HepG2 (cell line): ENCODE measurements around the gene MIDN. TPM values are rescaled to one million over a fixed set of nuclear protein-coding genes. Genes with fewer than 3 reads are reported as not detected.

Source experiments
- ATAC-seq: fragments of 200-7000 bp; cut with Tn5 transposase; 3 replicates; pipeline ENCODE4 v1.9.1; 2020; ENCODE audit warnings: mild to moderate bottlenecking, moderate library complexity
- BruUV-seq: library from RNA; stranded (reverse); fragments of 400-500 nt; replicated peaks from 2 replicates; lab custom pipeline; 2021; lab: Mats Ljungman, UMichigan
- CTCF ChIA-PET: fragments of 300-600 bp; formaldehyde crosslinking; extraction: SDS; loops from one replicate; lab custom pipeline; 2021; ENCODE audit warnings: low total read pairs, inconsistent platforms, low intra/inter-chr PET ratio; lab: Yijun Ruan, JAX
- POLR2A ChIA-PET: fragments of 350-600 bp; sonication (Branson Sonifier 250); formaldehyde crosslinking; loops from one replicate; lab custom pipeline; 2020; ENCODE audit warnings: antibody characterized with exemption, inconsistent platforms; lab: Yijun Ruan, JAX
- DNase-seq: peaks from one replicate; pipeline ENCODE4 v3.0.0-alpha.2; 2015; ENCODE audit warnings: low spot score
- FAIRE-seq: peaks from 3 replicates; lab custom pipeline; 2011; peaks lifted over from hg19 to GRCh38; lab: Jason Lieb, UNC
- H2AFZ ChIP-seq: one replicate; pipeline ENCODE4 v1.6.1; 2011; ENCODE audit warnings: low read length, inconsistent platforms
- H3K27ac ChIP-seq: fragments of 300-600 bp; 3 replicates; pipeline ENCODE4 v1.8.0; 2011; ENCODE audit warnings: mixed run types, mild to moderate bottlenecking, mixed read lengths, low read length, inconsistent platforms; ENCODE audit not compliant: insufficient read depth; ENCODE audit errors: extremely low read length
- H3K27me3 ChIP-seq, 2 experiments: fragments of 200-600 bp in 1 of 2; 2 replicates in 1 of 2; 3 replicates in 1 of 2; pipeline versions ENCODE4 v1.6.0 to v1.8.0; 2011; ENCODE audit warnings: low read length in 2 of 2, mild to moderate bottlenecking in 2 of 2, moderate library complexity in 2 of 2, inconsistent platforms in 1 of 2; ENCODE audit not compliant: insufficient read depth in 2 of 2, control insufficient read depth in 1 of 2
- H3K36me3 ChIP-seq, 2 experiments: fragments of 200-600 bp in 1 of 2; replicated peaks in 1 of 2; 2 replicates in 1 of 2; 3 replicates in 1 of 2; pipeline versions ENCODE4 v1.5.1 to v1.8.0; 2011; ENCODE audit warnings: low read length in 2 of 2, inconsistent platforms in 1 of 2; ENCODE audit not compliant: insufficient read depth in 2 of 2, control insufficient read depth in 1 of 2
- H3K4me1 ChIP-seq: 2 replicates; pipeline ENCODE4 v1.5.1; 2012; ENCODE audit warnings: low read length, inconsistent platforms; ENCODE audit not compliant: insufficient read depth
- H3K4me2 ChIP-seq: 2 replicates; pipeline ENCODE4 v1.6.0; 2011; ENCODE audit warnings: low read depth, low read length, inconsistent platforms
- H3K4me3 ChIP-seq, 3 experiments: fragments of 200-600 bp in 1 of 3; sonication (generic), shearing (Covaris generic) in 1 of 3; replicated peaks in 1 of 3; 2 replicates each; pipeline ENCODE4 v1.5.1; 2011 to 2016; ENCODE audit warnings: low read length in 3 of 3, inconsistent platforms in 2 of 3, low read depth in 2 of 3, mild to moderate bottlenecking in 2 of 3, control low read depth in 1 of 3, mixed read lengths in 1 of 3; ENCODE audit not compliant: insufficient read depth in 1 of 3
- H3K79me2 ChIP-seq: one replicate; pipeline ENCODE4 v1.6.1; 2011; ENCODE audit warnings: low read length, inconsistent platforms; ENCODE audit not compliant: insufficient read depth
- H3K9ac ChIP-seq: 2 replicates; pipeline ENCODE4 v1.6.0; 2011; ENCODE audit warnings: mild to moderate bottlenecking, low read depth, low read length, inconsistent platforms; ENCODE audit not compliant: insufficient read depth
- H3K9me3 ChIP-seq: 2 replicates; pipeline ENCODE4 v1.5.1; 2012; ENCODE audit warnings: mild to moderate bottlenecking, low read length
- H4K20me1 ChIP-seq: 2 replicates; pipeline ENCODE4 v1.6.0; 2011; ENCODE audit warnings: inconsistent platforms, mild to moderate bottlenecking, low read length, moderate library complexity; ENCODE audit not compliant: insufficient read depth
- FOXM1 ChIP-seq: sonication (generic); formaldehyde crosslinking; IDR thresholded peaks from 2 replicates; pipeline ENCODE4 v1.5.0; 2020; ENCODE audit warnings: missing genetic modification reagents
- GATAD2A ChIP-seq: IDR thresholded peaks from 2 replicates; pipeline ENCODE4 v1.6.1; 2016
- GTF3A ChIP-seq: sonication (generic); formaldehyde crosslinking; conservative IDR thresholded peaks from 2 replicates; pipeline ENCODE4 v1.4.0; 2020; ENCODE audit warnings: mild to moderate bottlenecking, missing genetic modification reagents
- HDAC1 ChIP-seq: sonication (generic); formaldehyde crosslinking; IDR thresholded peaks from 2 replicates; pipeline ENCODE4 v1.5.1; 2020; ENCODE audit warnings: mild to moderate bottlenecking, missing genetic modification reagents
- MEIS1 ChIP-seq: sonication (generic); formaldehyde crosslinking; IDR thresholded peaks from 2 replicates; pipeline ENCODE4 v1.9.0; 2021; ENCODE audit warnings: mild to moderate bottlenecking, missing genetic modification reagents, moderate library complexity, borderline replicate concordance
- NFE2L2 ChIP-seq: fragments of 150-350 bp; IDR thresholded peaks from 2 replicates; pipeline ENCODE4 v1.6.1; 2014; ENCODE audit warnings: low read length
- NFKB2 ChIP-seq: sonication (generic); formaldehyde crosslinking; IDR thresholded peaks from 2 replicates; pipeline ENCODE4 v1.4.0; 2020; ENCODE audit warnings: missing genetic modification reagents, borderline replicate concordance
- RAD21 ChIP-seq: fragments of 450-650 bp; formaldehyde crosslinking; IDR thresholded peaks from 2 replicates; pipeline ENCODE4 v1.5.0; 2020; ENCODE audit warnings: mild to moderate bottlenecking
- ZNF446 ChIP-seq: sonication (generic); formaldehyde crosslinking; IDR thresholded peaks from 2 replicates; pipeline ENCODE4 v1.5.0; 2020; ENCODE audit warnings: mild to moderate bottlenecking, missing genetic modification reagents
- ZNF563 ChIP-seq: sonication (generic); formaldehyde crosslinking; IDR thresholded peaks from 2 replicates; pipeline ENCODE4 v1.8.0; 2022; ENCODE audit warnings: mild to moderate bottlenecking, moderate library complexity, missing genetic modification reagents
- WGBS: methylation state at CpG from one replicate; pipeline ENCODE4 v1.1.6; 2017; ENCODE audit warnings: low lambda C conversion rate; 5-methylcytosine and 5-hydroxymethylcytosine counted together
- in situ Hi-C: cut with HindIII; loops from 2 replicates; pipeline ENCODE4 v1.10.0; 2017; ENCODE audit warnings: low pct_unique_long_range_greater_than_20kb; ENCODE audit not compliant: extremely low pct_ligation_motif_present
- intact Hi-C: fragments of 100-400 bp; cut with micrococcal nuclease; formaldehyde crosslinking; loops from one replicate; pipeline ENCODE4 v1.10.0; 2022; ENCODE audit not compliant: unreplicated experiment
- polyA plus RNA-seq, 8 experiments: library from polyadenylated mRNA; depleted of rRNA in 3 of 8; stranded (reverse) in 7 of 8; unstranded in 1 of 8; fragments of >200 nt; fragmentation: Illumina TruSeq in 4 of 8; extraction: Trizol in 4 of 8; gene quantifications; 2 replicates each; pipeline versions ENCODE4 v1.2.1 to v1.2.3, GENCODE V29; 2011 to 2016; ENCODE audit warnings: low read depth in 4 of 8, missing spikeins in 1 of 8, mixed read lengths in 1 of 8; ENCODE audit not compliant: insufficient read depth in 1 of 8
- total RNA-seq, 5 experiments: library from RNA; depleted of rRNA; stranded (reverse); fragments of >200 nt; fragmentation: Illumina TruSeq; extraction: Trizol; gene quantifications; 2 replicates each; pipeline ENCODE4 v1.2.3, GENCODE V29; 2016; ENCODE audit warnings: low read depth in 1 of 5
- TF ChIP-seq, protein P1 (sequence below): conservative IDR thresholded peaks from 2 replicates; pipeline ENCODE4 v1.6.1; 2018; ENCODE audit warnings: missing genetic modification reagents
- TF ChIP-seq, protein P2 (sequence below): IDR thresholded peaks from 2 replicates; pipeline ENCODE4 v1.6.1; 2016
- TF ChIP-seq, protein P3 (sequence below): sonication (generic); formaldehyde crosslinking; IDR thresholded peaks from 2 replicates; pipeline ENCODE4 v1.9.0; 2022; ENCODE audit warnings: missing genetic modification reagents, mild to moderate bottlenecking, borderline replicate concordance
- TF ChIP-seq, protein P4 (sequence below): sonication (generic); formaldehyde crosslinking; IDR thresholded peaks from 2 replicates; pipeline ENCODE4 v1.4.0; 2020; ENCODE audit warnings: missing genetic modification reagents

Gene MIDN
- total and polyA plus RNA-seq, 2 of the 13 experiments (the other 11 are each of a cell fraction or from before 2014, with no cell fraction given) = 8.4 to 18.0 TPM

DNA sequence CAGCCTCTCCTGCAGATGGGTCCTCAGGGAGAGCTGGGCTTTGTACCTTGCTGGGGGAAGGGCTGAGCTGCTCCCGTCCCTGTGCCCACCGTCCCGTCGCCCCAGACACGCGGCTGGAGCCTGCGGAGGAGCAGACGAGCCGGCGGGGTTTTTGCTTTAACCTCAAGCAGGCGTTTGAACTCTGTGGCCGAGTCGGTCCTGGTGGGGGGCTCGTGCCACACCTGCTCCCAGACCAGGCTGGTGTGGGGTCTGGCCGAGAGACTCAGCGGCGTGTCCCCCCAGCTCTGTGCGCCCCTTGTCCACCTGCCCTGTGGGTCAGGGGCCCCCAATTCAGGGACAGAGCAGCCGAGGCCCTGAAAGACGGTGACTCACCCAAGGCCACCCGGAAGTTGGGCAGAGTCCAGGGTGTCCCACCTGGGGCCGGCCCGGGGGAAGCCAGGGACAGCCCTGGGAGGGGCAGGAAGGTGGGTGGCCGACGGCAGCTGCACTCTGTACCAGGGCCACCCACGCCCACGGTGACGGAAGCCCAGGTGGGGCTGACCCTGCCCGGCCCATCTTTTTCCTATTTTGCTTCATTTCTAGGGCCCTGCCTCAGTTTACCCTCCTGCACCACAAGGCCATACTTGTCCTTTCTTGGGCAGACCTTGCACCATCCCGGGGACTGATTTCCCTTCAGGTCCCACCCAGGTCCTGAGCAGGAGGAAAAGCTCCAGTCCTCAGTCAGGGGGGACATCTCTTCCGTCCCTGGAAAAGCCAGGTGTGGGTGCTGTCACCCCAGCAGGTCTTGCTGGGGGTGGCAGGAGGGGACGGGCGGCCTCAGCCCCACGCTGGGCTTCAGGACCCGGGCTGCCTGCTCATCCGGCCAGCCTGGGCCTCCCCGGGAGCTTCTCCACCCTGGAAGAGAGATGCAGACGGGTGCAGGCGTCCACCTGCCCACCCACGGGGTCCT is 42.6 kb downstream of the MIDN start:
- no peak overlapping the region for H2AFZ ChIP-seq
- H3K9me3 ChIP-seq = no peaks in the 10 kb centered on the region
- H3K4me3 ChIP-seq = peak overlapping the region; percentile 61 to 75 (median 63)
- peaks cover 0 to 3% of the 10 kb centered on the region in 2 experiments; a peak in 2 of 5 replicates for H3K36me3 ChIP-seq
- 28% methylated on average over 3 of the region's 40 CpGs for WGBS
- peaks cover 61% of the 10 kb centered on the region for H3K4me1 ChIP-seq
- in situ Hi-C loops (no loop called here), intact Hi-C loops (no loop called here)
- BruUV-seq = no TSS peak
- ATAC-seq = peak; percentile 71
- CTCF ChIA-PET = no interaction called here
- H3K4me2 ChIP-seq = peak overlapping the region; percentile 89
- peak overlapping the region; percentile 76 for H3K9ac ChIP-seq
- peak; percentile 76 for DNase-seq
- peak overlapping the region; percentile 91 for H3K27ac ChIP-seq
- H4K20me1 ChIP-seq = no peaks in the 10 kb centered on the region
- FAIRE-seq = peak; percentile 18
- peaks cover 50% of the 10 kb centered on the region for H3K79me2 ChIP-seq
- POLR2A ChIA-PET = interaction anchor here (0.6 to 1.8 kb wide), 14 partner anchors 7 to 83 kb away, joined by 3 to 15 read pairs (median 3); partner anchors contain the start of genes CIRBP and FAM174C
- H3K27me3 ChIP-seq = no peaks in the 10 kb centered on the region; a peak in 1 of 5 replicates
- no peak for TF ChIP-seq FOXM1 (CRISPR knock-in tag)
- TF ChIP-seq, protein P1, sequence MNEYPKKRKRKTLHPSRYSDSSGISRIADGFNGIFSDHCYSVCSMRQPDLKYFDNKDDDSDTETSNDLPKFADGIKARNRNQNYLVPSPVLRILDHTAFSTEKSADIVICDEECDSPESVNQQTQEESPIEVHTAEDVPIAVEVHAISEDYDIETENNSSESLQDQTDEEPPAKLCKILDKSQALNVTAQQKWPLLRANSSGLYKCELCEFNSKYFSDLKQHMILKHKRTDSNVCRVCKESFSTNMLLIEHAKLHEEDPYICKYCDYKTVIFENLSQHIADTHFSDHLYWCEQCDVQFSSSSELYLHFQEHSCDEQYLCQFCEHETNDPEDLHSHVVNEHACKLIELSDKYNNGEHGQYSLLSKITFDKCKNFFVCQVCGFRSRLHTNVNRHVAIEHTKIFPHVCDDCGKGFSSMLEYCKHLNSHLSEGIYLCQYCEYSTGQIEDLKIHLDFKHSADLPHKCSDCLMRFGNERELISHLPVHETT (CRISPR knock-in tag) = peak; percentile 46; the same call in 1 of the 2 replicates
- peak; percentile 90 for TF ChIP-seq HDAC1
- TF ChIP-seq ZNF563 = peak; percentile 86; the same call in 1 of the 2 replicates
- no peak for TF ChIP-seq GTF3A (CRISPR knock-in tag)
- peak; percentile 88; the same call in 1 of the 2 replicates for TF ChIP-seq MEIS1 (CRISPR knock-in tag)
- TF ChIP-seq GATAD2A (CRISPR knock-in tag) = peak; percentile 93
- TF ChIP-seq, protein P2, sequence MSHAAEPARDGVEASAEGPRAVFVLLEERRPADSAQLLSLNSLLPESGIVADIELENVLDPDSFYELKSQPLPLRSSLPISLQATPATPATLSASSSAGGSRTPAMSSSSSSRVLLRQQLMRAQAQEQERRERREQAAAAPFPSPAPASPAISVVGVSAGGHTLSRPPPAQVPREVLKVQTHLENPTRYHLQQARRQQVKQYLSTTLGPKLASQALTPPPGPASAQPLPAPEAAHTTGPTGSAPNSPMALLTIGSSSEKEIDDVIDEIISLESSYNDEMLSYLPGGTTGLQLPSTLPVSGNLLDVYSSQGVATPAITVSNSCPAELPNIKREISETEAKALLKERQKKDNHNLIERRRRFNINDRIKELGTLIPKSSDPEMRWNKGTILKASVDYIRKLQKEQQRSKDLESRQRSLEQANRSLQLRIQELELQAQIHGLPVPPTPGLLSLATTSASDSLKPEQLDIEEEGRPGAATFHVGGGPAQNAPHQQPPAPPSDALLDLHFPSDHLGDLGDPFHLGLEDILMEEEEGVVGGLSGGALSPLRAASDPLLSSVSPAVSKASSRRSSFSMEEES (CRISPR knock-in tag) = peak; percentile 51; the same call in 1 of the 2 replicates
- peak; percentile 71; the same call in 1 of the 2 replicates for TF ChIP-seq NFKB2
- peak; percentile 44 for TF ChIP-seq RAD21 (CRISPR knock-in tag)
- TF ChIP-seq, protein P3, sequence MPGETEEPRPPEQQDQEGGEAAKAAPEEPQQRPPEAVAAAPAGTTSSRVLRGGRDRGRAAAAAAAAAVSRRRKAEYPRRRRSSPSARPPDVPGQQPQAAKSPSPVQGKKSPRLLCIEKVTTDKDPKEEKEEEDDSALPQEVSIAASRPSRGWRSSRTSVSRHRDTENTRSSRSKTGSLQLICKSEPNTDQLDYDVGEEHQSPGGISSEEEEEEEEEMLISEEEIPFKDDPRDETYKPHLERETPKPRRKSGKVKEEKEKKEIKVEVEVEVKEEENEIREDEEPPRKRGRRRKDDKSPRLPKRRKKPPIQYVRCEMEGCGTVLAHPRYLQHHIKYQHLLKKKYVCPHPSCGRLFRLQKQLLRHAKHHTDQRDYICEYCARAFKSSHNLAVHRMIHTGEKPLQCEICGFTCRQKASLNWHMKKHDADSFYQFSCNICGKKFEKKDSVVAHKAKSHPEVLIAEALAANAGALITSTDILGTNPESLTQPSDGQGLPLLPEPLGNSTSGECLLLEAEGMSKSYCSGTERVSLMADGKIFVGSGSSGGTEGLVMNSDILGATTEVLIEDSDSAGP = peak; percentile 87; the same call in 1 of the 2 replicates
- TF ChIP-seq, protein P4, sequence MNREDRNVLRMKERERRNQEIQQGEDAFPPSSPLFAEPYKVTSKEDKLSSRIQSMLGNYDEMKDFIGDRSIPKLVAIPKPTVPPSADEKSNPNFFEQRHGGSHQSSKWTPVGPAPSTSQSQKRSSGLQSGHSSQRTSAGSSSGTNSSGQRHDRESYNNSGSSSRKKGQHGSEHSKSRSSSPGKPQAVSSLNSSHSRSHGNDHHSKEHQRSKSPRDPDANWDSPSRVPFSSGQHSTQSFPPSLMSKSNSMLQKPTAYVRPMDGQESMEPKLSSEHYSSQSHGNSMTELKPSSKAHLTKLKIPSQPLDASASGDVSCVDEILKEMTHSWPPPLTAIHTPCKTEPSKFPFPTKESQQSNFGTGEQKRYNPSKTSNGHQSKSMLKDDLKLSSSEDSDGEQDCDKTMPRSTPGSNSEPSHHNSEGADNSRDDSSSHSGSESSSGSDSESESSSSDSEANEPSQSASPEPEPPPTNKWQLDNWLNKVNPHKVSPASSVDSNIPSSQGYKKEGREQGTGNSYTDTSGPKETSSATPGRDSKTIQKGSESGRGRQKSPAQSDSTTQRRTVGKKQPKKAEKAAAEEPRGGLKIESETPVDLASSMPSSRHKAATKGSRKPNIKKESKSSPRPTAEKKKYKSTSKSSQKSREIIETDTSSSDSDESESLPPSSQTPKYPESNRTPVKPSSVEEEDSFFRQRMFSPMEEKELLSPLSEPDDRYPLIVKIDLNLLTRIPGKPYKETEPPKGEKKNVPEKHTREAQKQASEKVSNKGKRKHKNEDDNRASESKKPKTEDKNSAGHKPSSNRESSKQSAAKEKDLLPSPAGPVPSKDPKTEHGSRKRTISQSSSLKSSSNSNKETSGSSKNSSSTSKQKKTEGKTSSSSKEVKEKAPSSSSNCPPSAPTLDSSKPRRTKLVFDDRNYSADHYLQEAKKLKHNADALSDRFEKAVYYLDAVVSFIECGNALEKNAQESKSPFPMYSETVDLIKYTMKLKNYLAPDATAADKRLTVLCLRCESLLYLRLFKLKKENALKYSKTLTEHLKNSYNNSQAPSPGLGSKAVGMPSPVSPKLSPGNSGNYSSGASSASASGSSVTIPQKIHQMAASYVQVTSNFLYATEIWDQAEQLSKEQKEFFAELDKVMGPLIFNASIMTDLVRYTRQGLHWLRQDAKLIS (CRISPR knock-in tag) = no peak
- TF ChIP-seq NFE2L2 = no peak
- no peak for TF ChIP-seq ZNF446 (CRISPR knock-in tag)
